Astrocyte (in vitro differentiated cells and primary cell): ENCODE results near the gene MAN1C1. TPM values are rescaled to one million over a fixed set of nuclear protein-coding genes. Genes with fewer than 3 reads are reported as not detected.
A peak's percentile ranks its signal among the peaks of the same experiment; 100 is the strongest.

Source experiments
- DNase-seq: peaks from one replicate; pipeline ENCODE4 v3.0.0-alpha.2; 2010; ENCODE audit warnings: low read depth
- FAIRE-seq: peaks from 2 replicates; lab custom pipeline; 2011; peaks lifted over from hg19 to GRCh38; lab: Jason Lieb, UNC
- H2AFZ ChIP-seq: 2 replicates; pipeline ENCODE4 v1.6.0; 2012; ENCODE audit warnings: low read depth, low read length, inconsistent platforms
- H3K27ac ChIP-seq: 2 replicates; pipeline ENCODE4 v1.5.1; 2011; ENCODE audit warnings: low read depth, low read length, inconsistent platforms
- H3K27me3 ChIP-seq: 2 replicates; pipeline ENCODE4 v1.6.0; 2011; ENCODE audit warnings: low read length, inconsistent platforms; ENCODE audit not compliant: insufficient read depth
- H3K36me3 ChIP-seq: 2 replicates; pipeline ENCODE4 v1.5.1; 2011; ENCODE audit warnings: low read length, inconsistent platforms; ENCODE audit not compliant: insufficient read depth
- H3K4me1 ChIP-seq: 2 replicates; pipeline ENCODE4 v1.5.1; 2011; ENCODE audit warnings: low read length, inconsistent platforms; ENCODE audit not compliant: insufficient read depth
- H3K4me2 ChIP-seq: 2 replicates; pipeline ENCODE4 v1.6.0; 2012; ENCODE audit warnings: low read length, inconsistent platforms
- H3K4me3 ChIP-seq: 2 replicates; pipeline ENCODE4 v1.5.1; 2011; ENCODE audit warnings: low read depth, mild to moderate bottlenecking, low read length, inconsistent platforms; ENCODE audit not compliant: insufficient read depth
- H3K79me2 ChIP-seq: 2 replicates; pipeline ENCODE4 v1.6.0; 2012; ENCODE audit warnings: mild to moderate bottlenecking, low read length, inconsistent platforms; ENCODE audit not compliant: insufficient read depth
- H3K9ac ChIP-seq: 2 replicates; pipeline ENCODE4 v1.6.0; 2012; ENCODE audit warnings: mild to moderate bottlenecking, low read length, inconsistent platforms
- H3K9me3 ChIP-seq: 2 replicates; pipeline ENCODE4 v1.5.1; 2012; ENCODE audit warnings: low read depth, mild to moderate bottlenecking, low read length, inconsistent platforms; ENCODE audit not compliant: insufficient read depth
- H4K20me1 ChIP-seq: 2 replicates; pipeline ENCODE4 v1.6.0; 2012; ENCODE audit warnings: low read length, inconsistent platforms; ENCODE audit not compliant: insufficient read depth
- H3K27ac Mint-ChIP-seq: one replicate; pipeline ENCODE4 v1.8.0; 2021; ENCODE audit warnings: mild to moderate bottlenecking, mixed read lengths; ENCODE audit not compliant: unreplicated experiment
- H3K27me3 Mint-ChIP-seq: one replicate; pipeline ENCODE4 v1.8.0; 2021; ENCODE audit warnings: low read depth, mixed read lengths; ENCODE audit not compliant: unreplicated experiment
- H3K36me3 Mint-ChIP-seq: one replicate; pipeline ENCODE4 v1.8.0; 2021; ENCODE audit warnings: low read depth, mixed read lengths; ENCODE audit not compliant: unreplicated experiment
- H3K4me1 Mint-ChIP-seq: one replicate; pipeline ENCODE4 v1.8.0; 2021; ENCODE audit warnings: low read depth, mixed read lengths; ENCODE audit not compliant: unreplicated experiment
- H3K4me3 Mint-ChIP-seq: one replicate; pipeline ENCODE4 v1.8.0; 2021; ENCODE audit warnings: mild to moderate bottlenecking, moderate library complexity, mixed read lengths; ENCODE audit not compliant: unreplicated experiment
- H3K9me3 Mint-ChIP-seq: one replicate; pipeline ENCODE4 v1.8.0; 2021; ENCODE audit warnings: mild to moderate bottlenecking, mixed read lengths; ENCODE audit not compliant: unreplicated experiment
- CTCF ChIP-seq: IDR thresholded peaks from 2 replicates; pipeline ENCODE4 v1.5.1; 2011; ENCODE audit warnings: low read depth, mild to moderate bottlenecking, inconsistent platforms, low read length, moderate library complexity; ENCODE audit not compliant: insufficient read depth
- EZH2 ChIP-seq: IDR thresholded peaks from 2 replicates; pipeline ENCODE4 v1.6.1; 2012; ENCODE audit warnings: mild to moderate bottlenecking, low read length, inconsistent platforms; ENCODE audit not compliant: insufficient read depth
- total RNA-seq: library from RNA; stranded (reverse); gene quantifications from 2 replicates; pipeline ENCODE4 v1.2.1, GENCODE V29; 2021

The MAN1C1 gene
- total RNA-seq, 1 donor from 2014 or later, result 0.86 TPM

DNA sequence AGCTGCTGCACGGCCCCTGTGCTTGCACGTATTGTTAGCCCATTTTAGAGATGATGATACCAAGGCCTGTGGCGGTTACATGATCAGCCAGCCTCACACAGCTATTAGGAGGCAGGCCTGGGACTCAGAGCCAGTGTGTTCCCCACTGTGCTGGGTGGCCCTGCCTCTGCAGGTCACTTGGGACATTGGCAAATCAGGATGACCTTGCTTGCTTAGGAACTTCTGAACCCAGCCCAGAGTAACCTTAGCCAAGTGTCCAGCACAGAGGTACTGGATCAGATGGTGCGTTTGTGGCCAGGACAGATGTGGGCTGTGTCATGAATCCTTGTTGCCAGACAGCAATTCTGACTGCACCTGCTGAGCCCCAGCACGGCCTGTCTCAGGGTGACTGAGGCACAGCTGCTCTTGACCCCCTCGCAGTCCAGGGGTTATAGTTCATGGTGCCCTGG, 45.0 kb upstream of the MAN1C1 start:
- Histone ChIP-seq H3K27me3 (no peaks in the 10 kb centered on the region), H3K4me3 (no peak overlapping the region), H2AFZ (no peak overlapping the region), H3K9me3 (no peaks in the 10 kb centered on the region), H3K4me1 (peaks cover 38% of the 10 kb centered on the region), H4K20me1 (no peaks in the 10 kb centered on the region), H3K27ac (no peak overlapping the region), H3K4me2 (no peak overlapping the region), H3K36me3 (no peaks in the 10 kb centered on the region), H3K79me2 (no peaks in the 10 kb centered on the region), H3K9ac (no peak overlapping the region)
- peaks cover 19% of the 10 kb centered on the region for H3K27me3 Mint-ChIP-seq
- DNase-seq (no peak), FAIRE-seq (no peak)
- TF ChIP-seq EZH2 (no peak), CTCF (no peak)
- H3K4me1 Mint-ChIP-seq, result peaks cover 31% of the 10 kb centered on the region
- H3K4me3 Mint-ChIP-seq, result no peak overlapping the region
- H3K27ac Mint-ChIP-seq, result no peak overlapping the region
- H3K9me3 Mint-ChIP-seq, result no peaks in the 10 kb centered on the region
- no peaks in the 10 kb centered on the region for H3K36me3 Mint-ChIP-seq

- DNase-seq (no peak), FAIRE-seq (no peak)
- no peaks in the 10 kb centered on the region for H3K79me2 ChIP-seq
- H3K4me2 ChIP-seq, result no peak overlapping the region
- TF ChIP-seq EZH2, result no peak
- no peak for TF ChIP-seq CTCF
- H3K4me3 ChIP-seq, result no peak overlapping the region
- H3K27me3 ChIP-seq, result no peaks in the 10 kb centered on the region
- no peaks in the 10 kb centered on the region for H3K9me3 Mint-ChIP-seq
- peaks cover 19% of the 10 kb centered on the region for H3K27me3 Mint-ChIP-seq
- no peak overlapping the region for H3K27ac ChIP-seq
- H2AFZ ChIP-seq, result no peak overlapping the region
- peaks cover 33% of the 10 kb centered on the region for H3K4me1 ChIP-seq
- no peak overlapping the region for H3K27ac Mint-ChIP-seq
- no peaks in the 10 kb centered on the region for H3K36me3 Mint-ChIP-seq
- H3K4me1 Mint-ChIP-seq, result peaks cover 29% of the 10 kb centered on the region
- no peak overlapping the region for H3K9ac ChIP-seq
- H3K36me3 ChIP-seq, result no peaks in the 10 kb centered on the region
- H3K9me3 ChIP-seq, result no peaks in the 10 kb centered on the region
- no peaks in the 10 kb centered on the region for H4K20me1 ChIP-seq
- H3K4me3 Mint-ChIP-seq, result no peak overlapping the region
These were observed 44.5 kb upstream of the MAN1C1 start for GRCh38 chr1:25572107-25572506.

GRCh38 chr1:25572708-25573590, 43.6 kb upstream of the MAN1C1 start:
- DNase-seq, result no peak
- no peaks in the 10 kb centered on the region for H3K36me3 ChIP-seq
- no peaks in the 10 kb centered on the region for H3K9me3 Mint-ChIP-seq
- H3K9ac ChIP-seq, result no peak overlapping the region
- FAIRE-seq, result no peak
- H3K27ac Mint-ChIP-seq, result no peak overlapping the region
- H3K27me3 ChIP-seq, result no peaks in the 10 kb centered on the region
- no peaks in the 10 kb centered on the region for H3K9me3 ChIP-seq
- H3K36me3 Mint-ChIP-seq, result no peaks in the 10 kb centered on the region
- peaks cover 21% of the 10 kb centered on the region for H3K4me1 Mint-ChIP-seq
- no peak overlapping the region for H2AFZ ChIP-seq
- no peak overlapping the region for H3K4me2 ChIP-seq
- H3K4me1 ChIP-seq, result peaks cover 24% of the 10 kb centered on the region
- H3K79me2 ChIP-seq, result no peaks in the 10 kb centered on the region
- peaks cover 20% of the 10 kb centered on the region for H3K27me3 Mint-ChIP-seq
- no peaks in the 10 kb centered on the region for H4K20me1 ChIP-seq
- peak; percentile 58 for TF ChIP-seq CTCF
- TF ChIP-seq EZH2, result no peak
- no peak overlapping the region for H3K4me3 Mint-ChIP-seq
- H3K27ac ChIP-seq, result no peak overlapping the region
- no peak overlapping the region for H3K4me3 ChIP-seq
